HG02852 (cell line): ENCODE results near the gene MPRIP.
"Not testable (repeated sequence)": the region's sequence is repeated elsewhere in the genome, so short reads cannot be mapped to it uniquely, and the experiment has no call there.

ENCODE experiments used
- ATAC-seq: cut with Tn5 transposase; IDR thresholded peaks from one replicate; pipeline ENCODE4 v1.9.1; 2021; ENCODE audit warnings: mild to moderate bottlenecking, moderate library complexity; ENCODE audit not compliant: unreplicated experiment

MPRIP gene

DNA sequence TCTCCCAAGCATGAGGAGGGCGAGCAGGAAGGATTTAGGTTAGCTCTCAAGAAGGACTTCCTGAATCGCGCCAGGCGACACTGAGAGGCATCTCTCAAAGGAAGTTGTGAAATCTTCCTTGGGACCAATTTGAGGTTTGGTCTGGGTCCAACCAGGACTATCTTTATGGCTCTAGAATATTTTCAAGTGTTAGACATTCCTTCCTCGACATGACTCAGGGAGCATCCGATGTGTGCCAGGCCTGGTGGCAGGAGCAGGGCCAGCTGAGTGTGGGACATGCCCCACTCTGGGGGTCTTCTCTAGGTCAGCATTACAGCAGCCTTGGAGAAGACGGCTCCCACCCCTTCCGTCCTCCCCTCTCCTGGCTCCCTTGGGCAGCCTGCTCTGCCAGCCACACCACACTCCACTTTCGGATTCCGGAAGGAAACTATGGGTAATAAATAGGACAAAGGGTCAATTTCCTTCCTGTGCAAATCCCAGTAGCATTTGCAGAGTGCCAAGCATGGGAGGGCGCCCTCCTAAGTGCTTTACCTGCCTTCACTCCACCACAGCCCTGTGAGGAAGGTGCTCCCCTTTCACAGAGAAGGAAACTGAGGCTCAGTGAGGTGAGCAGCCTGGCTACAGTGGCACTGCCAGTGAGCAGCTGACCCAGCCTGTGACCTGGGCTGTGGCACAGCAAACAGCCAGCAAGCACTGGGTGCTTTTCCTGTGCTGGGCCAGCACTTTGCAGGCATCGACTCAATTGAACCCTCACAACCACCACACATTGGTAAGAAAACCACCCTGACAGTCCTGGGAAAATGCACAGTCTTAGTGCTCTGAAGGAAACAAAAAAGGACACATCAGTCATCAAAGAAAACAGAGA is 31.0 kb upstream of the MPRIP start:
- not testable (repeated sequence) for ATAC-seq

DNA sequence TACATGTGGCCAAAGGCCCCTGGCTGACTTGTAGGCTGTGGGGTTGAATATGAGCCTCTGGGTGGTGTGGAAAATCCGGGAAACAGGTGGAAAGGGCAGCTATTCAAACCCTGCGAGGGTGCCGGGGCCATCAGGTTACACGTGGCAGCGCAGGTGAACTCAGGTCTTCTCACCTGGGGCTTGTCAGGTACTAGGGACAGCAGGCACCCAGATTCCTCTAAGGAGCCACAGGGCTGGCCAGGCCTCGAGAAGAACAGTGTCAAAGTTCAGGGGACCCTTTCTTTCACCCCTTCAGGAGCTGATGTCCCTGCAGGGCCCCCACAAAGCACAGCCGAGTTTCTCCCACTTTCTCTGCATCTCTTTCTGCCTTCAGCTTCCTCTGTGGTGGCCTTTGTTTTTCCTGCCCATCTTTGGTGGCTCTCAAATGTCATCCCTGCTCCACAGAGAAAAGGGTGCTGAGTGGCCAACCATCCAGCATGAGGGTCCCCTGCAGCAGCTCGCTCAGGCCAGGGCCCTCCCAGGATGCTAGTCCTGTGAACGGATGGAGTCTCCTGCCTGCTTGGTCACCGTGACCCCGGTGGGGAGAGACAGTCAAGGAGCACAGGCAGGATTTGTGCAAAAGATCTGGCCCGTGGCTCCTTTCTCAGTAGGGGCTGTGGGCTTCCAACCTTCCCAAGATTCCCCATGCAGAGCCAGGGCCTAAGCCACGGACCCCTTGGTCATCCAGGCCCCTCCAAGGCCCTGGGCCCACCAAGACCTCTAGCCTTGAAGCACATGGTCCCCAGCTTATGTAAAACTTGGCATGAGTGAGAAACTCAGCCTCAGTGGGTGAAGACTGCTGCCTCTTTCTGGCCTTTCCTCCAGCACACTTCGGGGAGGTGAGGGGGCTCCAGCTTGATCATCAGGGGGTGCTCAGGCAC is 28.2 kb upstream of the MPRIP start:
- ATAC-seq: not testable (repeated sequence)

DNA sequence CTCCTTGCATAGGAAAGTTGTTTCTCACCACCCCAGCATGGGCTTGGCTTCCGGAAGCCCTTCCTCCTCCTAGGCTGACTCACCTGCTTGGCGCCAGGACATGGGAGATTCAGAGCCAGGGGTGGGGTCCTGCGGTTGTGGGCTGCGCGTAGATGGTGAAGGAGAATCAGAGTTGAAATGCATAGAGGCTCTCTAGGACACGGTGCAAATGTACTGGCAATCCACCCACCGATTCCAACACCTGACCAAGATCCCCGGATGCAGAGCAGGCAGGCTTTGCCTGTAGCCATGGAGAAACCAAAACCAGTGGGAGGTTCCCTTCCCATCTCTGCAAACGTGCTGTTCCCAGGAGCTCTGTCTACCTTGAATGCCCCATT is 27.5 kb upstream of the MPRIP start:
- ATAC-seq: not testable (repeated sequence)

DNA sequence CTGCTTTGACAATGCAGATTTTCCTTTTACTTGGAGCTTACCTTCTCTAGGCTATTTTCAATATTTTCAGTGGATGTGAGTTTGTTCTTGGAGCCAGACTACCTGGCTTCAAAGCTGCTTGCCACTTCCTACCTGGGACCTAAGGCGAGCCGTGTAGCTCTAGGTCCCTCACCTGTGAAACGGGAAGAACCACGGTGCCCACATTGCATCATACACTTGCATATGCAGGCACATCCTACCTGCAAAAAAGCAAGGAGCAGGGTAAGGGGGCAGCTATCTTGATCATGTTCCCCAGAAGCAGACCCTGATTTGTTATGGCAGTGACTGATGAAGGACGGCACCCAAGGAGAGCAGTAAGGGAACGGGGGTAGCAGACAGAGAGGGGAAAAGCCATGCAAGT is 27.0 kb upstream of the MPRIP start:
- ATAC-seq: no peak

DNA sequence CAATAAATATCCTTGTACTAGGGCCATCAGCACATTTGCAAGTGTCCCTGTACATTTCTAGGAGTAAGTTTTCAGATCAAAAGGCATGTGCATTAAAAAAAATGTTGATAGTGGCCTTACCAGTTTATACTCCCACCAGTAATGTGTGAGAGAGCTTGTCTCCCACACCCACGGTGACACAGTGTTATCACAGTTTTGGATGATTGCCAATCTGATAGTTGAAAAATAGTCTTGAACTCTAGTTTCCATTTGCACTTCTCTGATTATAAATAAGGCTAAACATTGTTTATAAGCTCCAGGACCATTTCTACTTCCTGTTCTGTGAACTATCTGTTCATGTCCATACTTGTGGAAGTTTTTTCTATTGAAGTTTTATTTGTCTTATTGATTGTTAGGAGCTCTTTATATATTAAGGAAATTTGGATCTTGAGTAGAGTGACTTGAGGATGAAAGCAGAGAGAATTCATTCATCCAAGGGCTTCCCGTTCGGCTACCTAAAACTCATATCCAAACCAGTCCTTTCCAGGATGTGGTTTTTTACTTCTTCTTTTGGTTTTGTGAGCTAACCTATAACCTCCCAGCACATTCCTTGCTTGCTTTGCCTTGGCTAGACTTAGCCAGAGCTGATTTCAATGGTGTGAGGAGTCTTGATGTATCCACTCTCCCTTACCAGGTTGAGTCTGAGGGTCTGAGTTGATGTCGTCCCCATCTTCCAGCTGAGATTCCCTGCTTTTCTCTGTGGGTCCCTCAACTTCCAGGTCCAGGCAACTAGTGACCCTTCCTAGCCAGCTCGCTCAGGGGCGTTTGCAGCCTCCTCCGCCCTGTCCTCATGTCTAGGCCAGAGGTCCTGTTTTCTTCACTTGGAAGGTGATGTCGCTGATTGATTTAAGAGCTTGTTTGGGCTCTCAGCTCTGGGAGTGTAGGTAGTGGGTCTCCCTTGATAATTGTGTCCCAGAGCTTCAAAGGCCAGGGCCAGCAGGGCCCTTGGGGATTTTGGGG is 25.8 kb upstream of the MPRIP start:
- not testable (repeated sequence) for ATAC-seq

DNA sequence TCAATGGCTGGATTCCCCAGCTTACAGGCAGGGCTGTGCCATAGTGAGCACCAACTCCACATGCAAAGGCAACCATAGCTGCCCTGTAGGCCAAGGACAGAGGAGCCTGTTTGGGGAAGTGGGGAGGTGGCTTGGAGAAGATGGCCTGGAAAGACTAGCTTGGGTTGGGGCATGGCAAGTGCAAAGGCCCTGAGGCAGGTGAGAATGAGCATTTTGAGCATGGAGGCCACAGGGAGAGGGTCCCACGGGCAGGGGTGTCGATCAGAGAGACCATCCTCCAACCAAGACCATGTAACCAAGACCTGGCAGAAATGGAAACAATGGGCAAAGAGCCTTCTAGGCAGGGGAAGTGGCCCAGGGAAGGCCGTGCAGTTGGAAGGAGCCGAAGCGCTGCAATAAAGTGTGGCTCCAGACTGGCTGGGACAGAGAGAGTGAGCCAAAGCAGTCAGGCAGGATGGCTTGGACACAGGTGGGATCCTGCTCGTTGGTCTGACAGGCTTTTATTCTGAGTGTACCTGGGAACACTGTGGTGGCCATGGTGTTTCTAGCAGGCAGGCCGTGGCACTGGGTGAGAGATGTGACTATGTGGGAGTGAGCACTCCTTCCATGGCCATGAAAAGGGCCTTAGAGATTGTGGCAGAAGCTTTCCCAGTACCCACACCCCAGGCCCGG is 24.8 kb upstream of the MPRIP start:
- no peak for ATAC-seq

DNA sequence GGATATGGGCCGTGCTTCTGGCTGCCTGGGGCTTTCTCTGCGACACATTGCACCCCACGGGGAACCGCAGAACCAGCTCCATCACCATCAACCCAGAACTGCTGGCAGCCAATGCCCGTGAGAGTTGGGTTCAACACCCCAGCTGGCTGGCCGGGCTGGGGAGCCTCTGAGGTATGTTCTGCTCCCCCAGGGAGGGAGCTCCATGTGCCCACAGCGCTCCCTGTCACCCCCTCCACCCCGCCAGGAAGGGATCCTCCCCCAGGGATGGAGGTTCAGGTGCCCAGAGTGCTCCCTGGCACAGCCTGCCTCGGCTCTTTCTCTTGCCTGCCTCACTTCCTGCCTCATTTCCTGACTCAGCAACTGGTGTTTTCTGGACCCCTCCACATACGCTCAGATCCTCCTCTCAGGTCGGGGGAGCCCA is 24.2 kb upstream of the MPRIP start:
- ATAC-seq: no peak

DNA sequence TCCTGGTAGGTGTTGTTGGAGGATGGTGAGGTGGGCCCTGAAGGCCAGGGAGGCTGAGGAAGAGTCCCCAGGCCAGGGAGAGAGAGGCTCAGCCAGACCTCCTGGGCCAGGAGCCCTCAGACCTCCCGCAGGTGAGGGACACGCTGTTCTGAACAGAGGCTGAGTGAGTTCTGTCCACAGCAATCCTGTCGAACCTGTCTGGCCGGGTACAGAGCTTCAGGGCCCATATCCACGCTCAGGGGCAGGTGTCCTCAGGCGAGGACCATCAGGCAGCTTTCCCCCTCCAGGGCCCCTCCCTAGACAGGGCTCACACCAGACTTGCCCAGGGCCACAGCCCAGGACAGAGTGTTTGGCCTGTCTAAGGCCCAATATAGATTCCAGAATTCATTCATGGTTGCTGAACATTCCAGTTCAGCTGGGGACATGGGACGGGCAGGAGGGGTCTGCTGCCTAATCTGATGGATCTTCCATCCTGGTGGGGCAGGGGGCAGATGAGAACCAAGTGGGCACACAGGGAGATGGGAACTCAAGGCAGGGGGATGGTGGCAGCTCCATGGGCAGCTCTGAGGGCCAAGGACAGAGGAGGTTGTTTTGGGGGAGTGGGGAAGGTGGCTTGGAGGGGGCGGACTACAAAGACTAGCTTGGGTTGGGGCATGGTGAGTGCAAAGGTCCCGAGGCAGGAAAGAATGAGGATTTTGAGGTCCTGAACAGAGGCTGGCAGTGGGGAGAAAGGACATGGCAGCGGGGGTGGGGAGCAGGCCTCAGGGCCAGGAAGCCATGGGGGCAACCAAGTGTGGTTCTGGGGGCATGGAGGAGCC is 23.4 kb upstream of the MPRIP start:
- no peak for ATAC-seq

DNA sequence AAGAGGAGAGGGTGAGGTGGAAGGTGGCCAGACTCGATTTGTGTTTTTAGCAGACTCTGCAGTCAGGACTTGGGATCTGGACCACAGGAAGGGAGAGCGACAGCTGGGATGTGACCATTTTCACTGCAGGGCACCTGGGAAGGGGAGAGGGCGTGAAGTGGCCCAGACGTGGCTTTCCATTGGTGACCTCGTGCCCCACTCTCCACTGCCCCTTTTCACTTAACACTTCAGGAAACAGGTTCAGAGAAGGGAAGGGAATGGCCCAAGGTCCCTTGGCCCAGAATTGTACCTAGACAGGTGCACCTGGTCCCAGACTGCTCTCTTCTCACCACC is 22.9 kb upstream of the MPRIP start:
- ATAC-seq: no peak

DNA sequence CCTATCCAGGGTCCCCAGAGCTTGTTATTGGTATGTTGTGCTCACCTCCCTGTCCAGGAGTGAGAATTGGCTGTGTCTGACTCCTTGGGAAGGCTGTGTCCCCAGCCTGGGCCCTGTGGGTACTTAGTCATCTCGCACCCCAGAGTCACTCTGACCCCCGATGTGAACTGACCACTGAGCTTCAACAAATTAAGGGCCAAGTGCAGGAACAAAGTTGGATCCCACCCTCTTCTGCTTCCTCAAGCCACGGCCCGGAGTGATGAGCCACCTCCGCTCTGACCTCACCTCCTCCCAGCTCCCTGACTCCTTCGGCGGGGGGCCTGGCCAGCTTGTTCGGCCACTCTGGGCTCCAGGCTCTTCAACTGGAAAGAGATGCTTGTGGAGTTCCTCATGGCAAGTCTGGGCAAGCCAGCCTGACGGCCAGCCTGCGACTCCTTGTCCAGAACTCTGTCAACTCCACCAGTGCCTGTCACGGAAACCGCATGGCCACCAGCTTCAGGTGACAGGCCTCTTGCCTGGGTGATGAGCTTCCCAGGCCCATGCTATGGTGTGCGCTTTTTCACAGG is 22.3 kb upstream of the MPRIP start:
- no peak for ATAC-seq

DNA sequence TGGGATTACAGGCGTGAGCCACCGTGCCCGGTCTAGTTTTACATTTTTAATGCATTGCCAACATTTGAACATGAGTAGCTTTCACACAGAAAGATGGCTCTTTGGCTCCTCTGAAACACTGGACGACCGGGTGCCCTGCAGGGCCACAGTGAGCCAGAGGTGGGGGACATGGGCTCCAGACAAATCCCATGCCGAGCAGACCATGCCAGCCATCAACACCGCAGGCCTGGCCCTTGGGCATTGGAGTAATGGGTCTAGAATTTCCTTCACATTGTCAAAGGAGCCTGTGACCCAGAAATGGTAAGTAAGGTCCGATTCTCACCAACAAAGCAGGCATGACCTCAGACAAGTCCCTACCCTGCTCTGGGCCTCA is 21.4 kb upstream of the MPRIP start:
- no peak for ATAC-seq

DNA sequence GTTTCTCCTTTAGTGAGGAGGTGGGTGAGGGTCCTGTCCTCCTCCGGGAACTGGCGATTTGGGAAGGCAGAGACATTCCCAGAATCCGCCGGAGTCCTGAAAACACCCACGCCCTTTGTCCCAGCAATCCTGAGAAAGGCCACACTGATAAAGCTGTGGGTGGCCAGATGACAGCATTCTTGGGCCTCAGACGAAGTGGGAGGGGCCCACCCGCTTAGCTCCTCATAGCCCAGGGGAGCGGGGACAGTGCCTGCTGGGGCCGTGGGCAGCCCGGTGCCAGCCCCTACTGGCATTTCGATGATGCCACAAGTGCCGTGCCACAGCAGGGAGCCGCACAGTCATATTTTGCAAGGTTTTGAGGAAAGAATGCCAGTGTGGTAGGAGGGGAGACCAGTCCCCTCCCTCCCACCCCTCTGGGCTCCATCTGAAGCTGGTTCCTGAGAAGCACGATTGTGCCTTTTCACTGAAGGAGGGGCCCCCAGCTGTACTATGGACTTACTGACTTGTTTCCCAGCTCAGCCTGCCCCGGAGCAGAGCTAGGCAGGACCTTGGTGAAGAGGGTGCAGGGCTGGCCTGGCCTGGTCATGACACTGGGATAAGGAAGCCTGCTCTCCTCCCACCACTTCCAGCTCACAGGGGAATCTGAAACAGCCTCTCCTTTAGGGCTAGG is 20.9 kb upstream of the MPRIP start:
- ATAC-seq: no peak

DNA sequence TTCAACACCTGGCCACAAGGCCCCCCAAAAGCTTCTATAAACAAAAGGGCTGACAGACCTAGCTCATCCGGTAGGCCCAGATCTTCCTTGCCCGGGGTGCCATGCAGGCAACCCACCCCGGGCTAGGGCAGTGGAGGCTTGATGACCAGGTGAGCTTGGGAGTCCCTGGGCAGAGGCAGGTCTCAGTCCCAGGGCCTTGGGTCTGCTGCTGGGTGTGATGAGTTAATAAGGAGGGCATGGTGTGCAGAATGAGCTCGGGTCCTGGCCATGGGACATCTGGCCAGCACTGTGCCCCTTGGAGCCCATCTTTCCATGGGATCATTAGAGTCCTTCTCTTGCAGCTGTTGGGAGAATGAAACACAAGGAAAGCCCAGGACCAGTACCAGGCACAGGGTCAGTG is 20.2 kb upstream of the MPRIP start:
- no peak for ATAC-seq

DNA sequence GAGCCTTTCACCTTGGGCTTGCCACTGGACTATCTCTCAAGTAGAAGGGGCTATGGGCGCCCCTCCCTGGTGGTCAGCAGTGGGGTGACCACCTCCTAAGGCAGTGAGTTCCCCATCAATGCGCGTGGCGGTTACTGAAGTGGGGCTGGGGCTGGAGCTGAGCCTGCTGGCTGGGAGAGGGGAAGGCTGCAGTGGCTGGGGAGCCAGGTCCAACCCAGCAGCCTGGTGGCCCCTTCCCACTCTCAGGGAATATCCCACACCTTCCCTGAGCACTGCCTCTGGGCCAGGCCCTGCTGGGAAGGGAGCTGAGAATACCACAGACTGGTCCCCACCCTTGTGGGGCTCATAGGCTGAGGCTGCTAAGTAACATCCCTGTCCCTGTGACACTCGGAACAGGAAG is 19.8 kb upstream of the MPRIP start:
- ATAC-seq: no peak

DNA sequence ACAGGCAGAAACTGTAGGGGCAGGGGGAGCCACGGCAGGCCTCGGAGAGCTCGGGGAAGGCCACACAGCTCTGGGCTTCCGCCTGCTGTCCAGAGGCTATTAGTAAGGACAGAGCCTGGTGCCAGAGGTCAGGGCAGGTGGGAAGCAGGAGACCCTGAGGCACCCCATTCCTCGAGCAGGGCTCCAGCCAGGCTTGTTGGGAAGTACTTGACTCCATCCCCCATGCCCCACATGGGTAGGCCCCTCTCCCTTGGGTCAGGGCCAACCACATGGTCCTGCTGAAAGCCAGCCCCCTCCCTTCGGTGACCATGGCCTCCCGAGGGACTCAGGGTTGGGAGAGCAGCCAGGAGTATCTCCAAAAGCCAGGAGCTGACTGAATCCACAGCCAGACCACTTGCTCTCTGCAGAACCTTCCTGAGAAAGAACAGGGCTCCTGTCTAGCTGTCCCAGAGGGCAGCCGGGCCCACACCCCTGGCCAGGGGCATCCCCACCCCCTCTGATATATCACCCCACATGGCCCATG is 17.4 kb upstream of the MPRIP start:
- ATAC-seq: no peak

DNA sequence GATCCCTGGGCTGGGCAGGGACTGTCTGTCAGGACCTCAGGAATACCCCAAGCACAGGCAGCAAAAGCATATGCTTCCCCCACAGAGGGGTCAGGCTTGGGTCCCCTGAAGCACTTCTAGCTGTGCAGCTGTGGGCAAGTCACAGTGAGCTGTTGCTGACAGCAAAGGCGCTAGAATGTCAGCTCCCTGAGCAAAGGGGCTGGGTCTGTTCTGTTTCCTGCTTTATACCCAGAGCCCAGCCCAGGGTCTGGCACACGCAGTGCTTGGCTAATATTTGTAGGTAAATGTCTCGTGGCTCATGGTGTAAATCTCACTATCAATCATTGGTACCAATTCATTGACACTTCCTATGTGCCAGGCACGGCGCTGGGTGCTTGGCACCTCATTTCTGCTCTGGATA is 16.6 kb upstream of the MPRIP start:
- no peak for ATAC-seq

DNA sequence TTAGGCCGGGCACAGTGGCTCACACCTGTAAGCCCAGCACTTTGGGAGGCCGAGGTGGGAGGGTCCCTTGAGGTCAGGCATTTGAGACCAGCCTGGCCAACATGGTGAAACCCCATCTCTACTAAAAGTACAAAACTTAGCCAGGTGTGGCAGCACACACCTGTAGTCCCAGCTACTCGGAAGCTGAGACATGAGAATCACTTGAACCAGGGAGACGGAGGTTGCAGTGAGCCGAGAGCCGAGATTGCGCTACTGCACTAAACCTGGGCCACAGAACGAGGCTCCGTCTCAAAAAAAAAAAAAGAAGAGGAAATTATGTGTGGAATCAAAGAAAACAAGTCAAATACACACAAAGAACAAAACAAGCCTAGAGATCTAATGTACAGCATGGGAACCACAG is 16.1 kb upstream of the MPRIP start:
- no peak for ATAC-seq

DNA sequence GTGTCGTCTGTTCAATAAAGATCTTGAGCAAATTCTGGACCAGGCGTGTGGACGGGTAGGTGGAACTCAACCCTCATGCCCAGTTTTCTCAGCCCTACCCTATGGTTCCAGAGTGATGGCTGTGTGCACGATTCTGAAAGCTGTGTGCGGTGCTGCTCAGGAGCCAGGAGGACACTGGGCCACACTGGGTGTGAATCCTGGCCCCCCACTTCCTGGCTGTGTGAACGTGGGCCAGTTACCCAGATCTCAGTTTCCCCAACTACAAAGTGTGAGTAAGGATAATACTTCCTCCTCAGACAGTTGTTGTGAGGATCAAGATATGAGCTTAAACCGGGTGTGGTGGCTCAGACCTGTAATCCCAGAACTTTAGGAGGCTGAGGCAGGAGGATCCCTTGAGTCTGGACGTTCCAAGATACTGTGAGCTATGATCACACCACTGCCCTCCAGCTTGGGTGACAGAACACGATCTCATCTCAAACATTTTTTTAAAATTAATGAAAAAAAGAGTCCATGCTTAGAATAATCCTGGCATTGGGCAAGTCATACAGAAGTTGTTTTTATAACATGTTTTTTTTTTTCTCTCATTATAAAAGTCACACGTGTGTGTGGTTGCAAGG is 14.7 kb upstream of the MPRIP start:
- ATAC-seq: no peak
